Left ventricle myocardium inferior (tissue), 1 donor: ENCODE measurements around the gene HMGCL. TPM values are rescaled to one million over a fixed set of nuclear protein-coding genes. Genes with fewer than 3 reads are reported as not detected.

Source experiments
- DNase-seq: peaks from one replicate; pipeline ENCODE4 v3.0.0-alpha.2; 2020
- H3K27ac ChIP-seq: fragments of 200-600 bp; replicated peaks from 2 replicates; pipeline ENCODE4 v1.8.0; 2021
- H3K27me3 ChIP-seq: fragments of 200-600 bp; 2 replicates; pipeline ENCODE4 v1.8.0; 2021; ENCODE audit warnings: low read depth
- H3K36me3 ChIP-seq: fragments of 200-600 bp; 2 replicates; pipeline ENCODE4 v1.8.0; 2021
- H3K4me1 ChIP-seq: fragments of 200-600 bp; 2 replicates; pipeline ENCODE4 v1.8.0; 2021
- H3K4me3 ChIP-seq: fragments of 200-600 bp; 2 replicates; pipeline ENCODE4 v1.8.0; 2021; ENCODE audit warnings: mild to moderate bottlenecking, moderate library complexity
- H3K9me3 ChIP-seq: fragments of 200-600 bp; replicated peaks from 2 replicates; pipeline ENCODE4 v1.8.0; 2021
- CTCF ChIP-seq: fragments of 200-600 bp; IDR thresholded peaks from 2 replicates; pipeline ENCODE4 v1.8.0; 2021; ENCODE audit warnings: antibody characterized with exemption, mild to moderate bottlenecking, borderline replicate concordance
- intact Hi-C: fragments of 100-400 bp; cut with micrococcal nuclease; formaldehyde crosslinking; loops from one replicate; pipeline ENCODE4 v1.11.0; 2022
- long read RNA-seq: library from polyadenylated mRNA; unstranded; transcript quantifications from one replicate; pipeline ENCODE4 v2.0.0, GENCODE V29; 2021
- total RNA-seq: library from RNA; stranded (reverse); fragmentation: NEBNext Ultra II Directional; extraction: Animal tissue kit (Norgen Biotek cat#: 25700); gene quantifications from one replicate; pipeline ENCODE4 v1.2.1, GENCODE V29; 2021
- donor health status: DM: no; HTN: yes; CAD: no; lungs with severe emphysema.

Gene HMGCL
- 31.9 TPM for total RNA-seq
- long read RNA-seq, transcript HMGCL-204 (7 exons, 1,354 nt), result minor isoform, 20 of 76 reads
- long read RNA-seq, transcript HMGCL-203 (9 exons, 1,600 nt), result major isoform, 48 of 76 reads
- long read RNA-seq, partial matches to known transcripts, result 2 of 76 reads
- long read RNA-seq, other reads (novel, unspliced or antisense), result 5 of 76 reads

- Histone ChIP-seq H3K27me3 (no peaks in the 10 kb centered on the region), H3K9me3 (no peaks in the 10 kb centered on the region), H3K4me1 (peaks cover 25% of the 10 kb centered on the region), H3K27ac (peak within 1 kb of the TSS; percentile 97), H3K36me3 (peaks cover 1% of the 10 kb centered on the region), H3K4me3 (peak within 1 kb of the TSS; percentile 100)
- DNase-seq, result peak; percentile 92
- intact Hi-C loops, result no loop called here
- no peak for TF ChIP-seq CTCF
Measured at GRCh38 chr1:23825076-23825761, at the start of gene HMGCL. TSS of gene HMGCL (minus strand) at chr1:23825429. CDS start at chr1:23825415, 14 bp downstream.

GRCh38 chr1:23872421-23872820 is 47.2 kb upstream of the HMGCL start:
- Histone ChIP-seq H3K4me3 (no peak overlapping the region), H3K4me1 (peaks cover 16% of the 10 kb centered on the region), H3K27ac (no peak overlapping the region), H3K36me3 (no peaks in the 10 kb centered on the region), H3K27me3 (peaks cover 4% of the 10 kb centered on the region), H3K9me3 (peaks cover under 1% of the 10 kb centered on the region)
- intact Hi-C loops, result no loop called here
- no peak for TF ChIP-seq CTCF
- DNase-seq, result no peak

- no peak for TF ChIP-seq CTCF
- Histone ChIP-seq H3K27ac (peak overlapping the region; percentile 84), H3K36me3 (peaks cover 11% of the 10 kb centered on the region), H3K4me1 (peaks cover 40% of the 10 kb centered on the region), H3K4me3 (peak overlapping the region; percentile 89), H3K27me3 (no peaks in the 10 kb centered on the region), H3K9me3 (no peaks in the 10 kb centered on the region)
- DNase-seq, result no peak
- intact Hi-C loops, result no loop called here
Measured at GRCh38 chr1:23869051-23869450, 43.8 kb upstream of the HMGCL start.

GRCh38 chr1:23868557-23869016 is 43.4 kb upstream of the HMGCL start:
- H3K4me1 ChIP-seq, result peaks cover 40% of the 10 kb centered on the region
- H3K36me3 ChIP-seq, result peaks cover 16% of the 10 kb centered on the region
- no peaks in the 10 kb centered on the region for H3K27me3 ChIP-seq
- H3K9me3 ChIP-seq, result no peaks in the 10 kb centered on the region
- peak overlapping the region; percentile 89 for H3K4me3 ChIP-seq
- peak overlapping the region; percentile 84 for H3K27ac ChIP-seq
- DNase-seq, result peak; percentile 18
- peak; percentile 25 for TF ChIP-seq CTCF
- intact Hi-C loops, result no loop called here

GRCh38 chr1:23867895-23868556 is 42.8 kb upstream of the HMGCL start, which contains the start of gene FUCA1:
TSS of gene FUCA1 (minus strand) at chr1:23868290. CDS start at chr1:23868286, 4 bp downstream.
- Histone ChIP-seq H3K27ac (peak within 1 kb of the TSS; percentile 84), H3K4me1 (peaks cover 40% of the 10 kb centered on the region), H3K27me3 (no peaks in the 10 kb centered on the region), H3K36me3 (peaks cover 21% of the 10 kb centered on the region), H3K4me3 (peak within 1 kb of the TSS; percentile 89), H3K9me3 (no peaks in the 10 kb centered on the region)
- DNase-seq, result peak; percentile 92
- peak; percentile 97 for TF ChIP-seq CTCF
- intact Hi-C loops, result no loop called here
